ENCODE measurements around the gene BICRAL. TPM values are rescaled to one million over a fixed set of nuclear protein-coding genes. Genes with fewer than 3 reads are reported as not detected.

Gene BICRAL
- total and polyA plus RNA-seq, 2 of the 4 experiments (the other 2 are of a cell fraction), result 4.0 to 6.1 TPM

DNA sequence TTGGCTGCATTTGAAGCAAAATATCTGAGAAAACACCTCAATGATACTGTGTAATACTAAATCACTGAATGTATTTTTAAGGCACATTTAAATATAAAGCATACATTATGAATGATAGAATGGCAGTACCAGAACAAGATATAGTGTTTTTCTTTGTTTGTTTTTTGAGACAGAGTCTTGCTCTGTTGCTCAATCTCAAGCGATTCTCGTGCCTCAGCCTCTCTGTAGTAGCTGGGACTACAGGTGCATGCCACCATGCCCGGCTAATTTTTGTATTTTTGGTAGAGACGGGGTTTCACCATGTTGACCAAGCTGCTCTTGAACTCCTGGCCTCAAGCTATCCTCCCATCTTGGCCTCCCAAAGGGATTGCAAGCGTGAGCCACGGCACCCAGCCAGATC is 2.3 kb upstream of the BICRAL start:
- no peak overlapping the region for H4K5ac ChIP-seq (ENCODE audit: low read depth, low read length)
- TF ChIP-seq CHD1 (IDR thresholded peaks at IDR 0.05; ENCODE audit: low read depth, low read length) (no peak), MAZ (IDR thresholded peaks at IDR 0.05; ENCODE audit: borderline replicate concordance, low read depth, low read length) (no peak), FOS (IDR thresholded peaks at IDR 0.05; ENCODE audit: low read depth, low read length) (no peak), RAD21 (IDR thresholded peaks at IDR 0.05; ENCODE audit: low read length) (no peak), SMC3 (IDR thresholded peaks at IDR 0.05; ENCODE audit: low read depth, low read length) (no peak), NFE2L2 (IDR thresholded peaks at IDR 0.05; ENCODE audit: low read depth, low read length) (no peak), RCOR1 (IDR thresholded peaks at IDR 0.05; ENCODE audit: insufficient replicate concordance, low read length) (no peak), RFX5 (IDR thresholded peaks at IDR 0.05; ENCODE audit: low read depth, low read length) (no peak), MAFK (IDR thresholded peaks at IDR 0.05; ENCODE audit: low read depth, low read length) (no peak), MXI1 (IDR thresholded peaks at IDR 0.05; ENCODE audit: borderline replicate concordance, low read depth, low read length) (no peak), CEBPB (IDR thresholded peaks at IDR 0.05; ENCODE audit: low read depth, low read length) (no peak), BHLHE40 (IDR thresholded peaks at IDR 0.05; ENCODE audit: low read depth, low read length) (no peak), POLR2A (IDR thresholded peaks at IDR 0.05; ENCODE audit: low read depth, low read length) (no peak)
- TF ChIP-seq, protein P1, sequence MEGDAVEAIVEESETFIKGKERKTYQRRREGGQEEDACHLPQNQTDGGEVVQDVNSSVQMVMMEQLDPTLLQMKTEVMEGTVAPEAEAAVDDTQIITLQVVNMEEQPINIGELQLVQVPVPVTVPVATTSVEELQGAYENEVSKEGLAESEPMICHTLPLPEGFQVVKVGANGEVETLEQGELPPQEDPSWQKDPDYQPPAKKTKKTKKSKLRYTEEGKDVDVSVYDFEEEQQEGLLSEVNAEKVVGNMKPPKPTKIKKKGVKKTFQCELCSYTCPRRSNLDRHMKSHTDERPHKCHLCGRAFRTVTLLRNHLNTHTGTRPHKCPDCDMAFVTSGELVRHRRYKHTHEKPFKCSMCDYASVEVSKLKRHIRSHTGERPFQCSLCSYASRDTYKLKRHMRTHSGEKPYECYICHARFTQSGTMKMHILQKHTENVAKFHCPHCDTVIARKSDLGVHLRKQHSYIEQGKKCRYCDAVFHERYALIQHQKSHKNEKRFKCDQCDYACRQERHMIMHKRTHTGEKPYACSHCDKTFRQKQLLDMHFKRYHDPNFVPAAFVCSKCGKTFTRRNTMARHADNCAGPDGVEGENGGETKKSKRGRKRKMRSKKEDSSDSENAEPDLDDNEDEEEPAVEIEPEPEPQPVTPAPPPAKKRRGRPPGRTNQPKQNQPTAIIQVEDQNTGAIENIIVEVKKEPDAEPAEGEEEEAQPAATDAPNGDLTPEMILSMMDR (conservative IDR thresholded peaks at IDR 0.05; ENCODE audit: low read depth, low read length), result no peak
- TF ChIP-seq, protein P2, sequence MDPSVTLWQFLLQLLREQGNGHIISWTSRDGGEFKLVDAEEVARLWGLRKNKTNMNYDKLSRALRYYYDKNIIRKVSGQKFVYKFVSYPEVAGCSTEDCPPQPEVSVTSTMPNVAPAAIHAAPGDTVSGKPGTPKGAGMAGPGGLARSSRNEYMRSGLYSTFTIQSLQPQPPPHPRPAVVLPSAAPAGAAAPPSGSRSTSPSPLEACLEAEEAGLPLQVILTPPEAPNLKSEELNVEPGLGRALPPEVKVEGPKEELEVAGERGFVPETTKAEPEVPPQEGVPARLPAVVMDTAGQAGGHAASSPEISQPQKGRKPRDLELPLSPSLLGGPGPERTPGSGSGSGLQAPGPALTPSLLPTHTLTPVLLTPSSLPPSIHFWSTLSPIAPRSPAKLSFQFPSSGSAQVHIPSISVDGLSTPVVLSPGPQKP (IDR thresholded peaks at IDR 0.05; ENCODE audit: borderline replicate concordance, low read depth, low read length), result no peak
- TF ChIP-seq, protein P3, sequence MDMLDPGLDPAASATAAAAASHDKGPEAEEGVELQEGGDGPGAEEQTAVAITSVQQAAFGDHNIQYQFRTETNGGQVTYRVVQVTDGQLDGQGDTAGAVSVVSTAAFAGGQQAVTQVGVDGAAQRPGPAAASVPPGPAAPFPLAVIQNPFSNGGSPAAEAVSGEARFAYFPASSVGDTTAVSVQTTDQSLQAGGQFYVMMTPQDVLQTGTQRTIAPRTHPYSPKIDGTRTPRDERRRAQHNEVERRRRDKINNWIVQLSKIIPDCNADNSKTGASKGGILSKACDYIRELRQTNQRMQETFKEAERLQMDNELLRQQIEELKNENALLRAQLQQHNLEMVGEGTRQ (IDR thresholded peaks at IDR 0.05; ENCODE audit: low read depth, low read length), result no peak
- ATAC-seq (ENCODE audit: low read depth), result no peak
- no peaks in the 10 kb centered on the region for H3K36me3 ChIP-seq (ENCODE audit: control insufficient read depth, insufficient read depth, low read length)
- intact Hi-C loops (cut with micrococcal nuclease) (no loop called here), in situ Hi-C loops (cut with MboI; ENCODE audit: low sequenced_read_pairs) (no loop called here), dilution Hi-C loops (cut with HindIII; ENCODE audit: low sequenced_read_pairs, unreplicated experiment) (no loop called here)
- H2BK120ac ChIP-seq (ENCODE audit: low read depth, low read length), result no peak overlapping the region
- H3K27me3 ChIP-seq (ENCODE audit: control insufficient read depth, insufficient read depth, low read length), result no peaks in the 10 kb centered on the region
- no peaks in the 10 kb centered on the region for H3K9me3 ChIP-seq (ENCODE audit: control insufficient read depth, insufficient read depth, low read length)
- H3K79me1 ChIP-seq (ENCODE audit: low read depth in 1 of 2, low read length in 2 of 2), result peaks cover 4 to 16% of the 10 kb centered on the region in 2 experiments; a peak in 2 of 4 replicates
- no peak overlapping the region for H2BK15ac ChIP-seq (ENCODE audit: low read depth, low read length)
- H4K91ac ChIP-seq (ENCODE audit: insufficient read depth, low read depth, low read length), result no peak overlapping the region
- no peak overlapping the region for H4K8ac ChIP-seq (ENCODE audit: low read depth in 2 of 2, low read length in 2 of 2)
- no peaks in the 10 kb centered on the region for H4K20me1 ChIP-seq (ENCODE audit: insufficient read depth, low read length)
- H2AK9ac ChIP-seq (replicated peaks; ENCODE audit: low read depth, low read length, poor library complexity), result peak overlapping the region; percentile 31
- H2AK5ac ChIP-seq (ENCODE audit: low read depth, low read length), result no peak overlapping the region
- peaks cover 5% of the 10 kb centered on the region; the same call in 1 of the 2 replicates for H3K9me1 ChIP-seq (ENCODE audit: insufficient read depth, low read length)
- H3K56ac ChIP-seq (ENCODE audit: extremely low read depth, insufficient read depth, low read length), result no peak overlapping the region
- WGBS, 2 experiments (ENCODE audit: extremely low coverage in 2 of 2, insufficient read length in 1 of 2), result 100% methylated on average over 5 of the region's 6 CpGs; no CpG with 5 or more reads in 1 of the 2 experiments
- ChIA-PET CTCF (interaction anchor here (0.6 kb wide), 2 partner anchors 93 to 134 kb away, joined by 3 to 5 read pairs; no protein-coding TSS in a partner anchor), POLR2A (ENCODE audit: unreplicated experiment) (no interaction called here)
- no TSS peak for BruUV-seq (replicated peaks)
- no peak overlapping the region for H3K18ac ChIP-seq (ENCODE audit: low read depth, low read length)
- no peak overlapping the region for H2BK20ac ChIP-seq (ENCODE audit: low read depth, low read length)
- no peak overlapping the region for H2BK5ac ChIP-seq (ENCODE audit: low read depth, low read length, poor library complexity, severe bottlenecking)
- H3K4me2 ChIP-seq (ENCODE audit: low read depth, low read length), result no peak overlapping the region
- H3K4ac ChIP-seq (ENCODE audit: low read depth, low read length), result no peak overlapping the region
- H3K9ac ChIP-seq (ENCODE audit: low read depth, low read length), result no peak overlapping the region
- no peak overlapping the region for H3K27ac ChIP-seq (ENCODE audit: insufficient read depth, low read length)
- H3K14ac ChIP-seq (replicated peaks; ENCODE audit: low read depth, low read length), result no peak overlapping the region
- no peak overlapping the region for H2AFZ ChIP-seq (replicated peaks; ENCODE audit: low read length, poor library complexity)
- H3K23ac ChIP-seq (ENCODE audit: low read depth, low read length), result no peak overlapping the region
- H3K4me1 ChIP-seq (ENCODE audit: control insufficient read depth, insufficient read depth, low read length), result no peaks in the 10 kb centered on the region; the same call in 1 of the 2 replicates
- no peak for DNase-seq
- H3K4me3 ChIP-seq (ENCODE audit: insufficient read depth, low read depth, low read length), result no peak overlapping the region
